ENCODE measurements around the gene SENP5.

SENP5 gene

GRCh38 chr3:196886144-196886543 lies 18.4 kb downstream of the SENP5 start:
- no peak for FAIRE-seq

DNA sequence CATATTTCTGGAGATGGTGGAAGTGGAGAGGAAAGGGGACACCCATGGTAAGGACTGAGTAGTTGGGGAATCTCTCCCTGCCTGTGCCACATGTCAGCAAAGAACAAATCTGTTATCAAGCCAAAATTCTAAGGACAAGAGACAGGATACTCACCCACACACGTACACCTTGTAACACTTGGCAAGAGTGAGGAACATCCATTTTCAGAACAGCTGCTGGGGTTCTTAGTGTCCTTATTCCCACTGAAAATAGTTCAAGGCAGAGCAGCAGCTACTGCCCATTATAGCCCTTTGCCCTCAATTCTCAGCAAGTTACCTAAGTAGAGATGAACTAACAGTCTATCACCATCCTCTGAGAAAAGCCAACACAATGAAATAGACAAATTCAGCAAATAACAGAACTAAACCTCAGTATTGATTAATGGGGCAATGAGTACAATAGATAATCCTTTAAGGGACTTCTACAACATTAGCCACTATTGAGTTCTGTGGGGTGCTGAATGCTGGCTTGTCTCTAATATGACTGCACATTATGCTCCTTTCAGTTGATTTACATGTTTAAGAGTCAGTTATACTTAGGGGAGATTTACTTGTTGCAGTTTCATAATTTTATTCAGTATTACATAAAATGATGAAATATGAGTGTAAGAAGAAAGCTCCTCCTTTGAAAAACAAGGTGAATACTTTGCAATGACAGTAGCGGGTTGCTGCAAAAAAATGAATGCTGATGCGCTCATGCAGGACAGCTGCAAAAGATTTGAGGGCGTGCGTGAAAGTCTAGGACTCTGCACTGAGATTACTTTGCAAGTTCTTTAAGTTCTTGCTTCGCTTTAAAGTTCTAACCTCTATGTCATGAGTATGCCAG lies 22.4 kb downstream of the SENP5 start:
- no peak for FAIRE-seq

DNA sequence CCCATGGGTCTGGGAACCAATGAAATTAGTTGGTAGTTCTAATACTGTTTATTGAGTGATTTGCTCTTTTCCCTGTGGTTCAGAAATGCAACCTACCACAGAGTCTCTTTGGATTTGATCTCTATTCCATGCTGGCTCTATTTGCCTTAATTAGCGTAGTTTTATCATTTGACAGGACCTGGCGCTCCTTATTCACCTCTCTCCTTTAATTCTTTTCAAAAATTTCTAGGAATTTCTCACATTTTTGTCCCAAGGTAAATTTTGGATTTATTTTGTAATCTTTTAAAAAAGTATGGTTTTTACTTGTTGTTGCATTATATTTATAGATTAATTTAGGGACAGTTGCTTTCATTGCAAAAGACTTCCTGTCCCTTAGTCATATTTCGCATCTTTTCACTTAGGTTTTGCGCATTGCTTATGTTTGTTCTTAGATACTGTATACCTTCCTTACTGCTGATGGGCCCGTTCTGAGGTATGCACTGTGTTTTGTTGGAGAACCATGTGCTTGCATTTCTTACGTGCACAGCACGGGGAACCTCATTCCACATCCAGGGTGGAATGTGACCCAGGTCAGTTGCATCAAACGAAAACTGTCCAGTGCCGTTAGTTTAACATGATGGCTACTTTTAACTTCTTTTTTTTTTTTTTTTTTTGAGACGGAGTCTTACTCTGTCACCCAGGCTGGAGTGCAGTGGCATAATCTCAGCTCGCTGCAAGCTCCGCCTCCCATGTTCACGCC lies 27.0 kb downstream of the SENP5 start:
- FAIRE-seq, result no peak

- FAIRE-seq, result no peak
These were observed 28.5 kb downstream of the SENP5 start for GRCh38 chr3:196896229-196896628.

DNA sequence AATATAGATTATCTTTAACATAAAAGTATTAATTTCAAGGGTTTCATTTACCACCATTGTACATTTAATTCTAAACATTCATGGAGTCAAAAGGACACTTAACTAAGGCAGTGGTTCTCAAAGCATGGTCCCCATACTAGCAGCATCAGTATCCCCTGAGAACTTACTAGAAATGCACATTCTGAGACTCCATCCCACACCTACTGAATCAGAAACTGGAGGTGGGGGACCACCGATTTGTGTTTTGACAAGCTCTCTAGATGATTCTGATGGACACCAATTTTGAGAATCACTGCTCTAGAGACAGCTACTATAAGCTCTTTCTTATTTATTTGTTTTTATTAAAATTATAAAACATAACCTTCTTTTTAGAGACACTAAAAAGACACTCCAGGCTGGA lies 34.0 kb downstream of the SENP5 start:
- no peak for FAIRE-seq

DNA sequence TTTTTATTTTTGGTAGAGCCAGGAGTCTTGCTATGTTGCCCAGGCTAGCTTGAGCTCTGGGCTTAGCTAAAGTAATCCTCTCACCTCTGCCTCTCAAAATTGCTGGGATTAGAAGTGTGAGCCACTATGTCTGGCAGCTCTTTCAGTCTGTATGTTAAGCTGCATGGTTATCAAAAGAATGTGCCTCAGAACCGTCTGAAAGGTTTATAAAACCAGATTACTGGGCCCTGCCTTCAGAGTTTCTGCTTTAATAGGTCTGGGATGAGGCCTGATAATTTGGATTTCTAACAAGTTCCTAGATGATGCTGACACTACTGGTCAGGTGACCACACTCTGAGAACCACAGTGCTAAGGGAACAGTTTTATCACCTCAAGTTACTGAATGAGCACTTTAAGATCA lies 34.6 kb downstream of the SENP5 start:
- FAIRE-seq, result no peak

DNA sequence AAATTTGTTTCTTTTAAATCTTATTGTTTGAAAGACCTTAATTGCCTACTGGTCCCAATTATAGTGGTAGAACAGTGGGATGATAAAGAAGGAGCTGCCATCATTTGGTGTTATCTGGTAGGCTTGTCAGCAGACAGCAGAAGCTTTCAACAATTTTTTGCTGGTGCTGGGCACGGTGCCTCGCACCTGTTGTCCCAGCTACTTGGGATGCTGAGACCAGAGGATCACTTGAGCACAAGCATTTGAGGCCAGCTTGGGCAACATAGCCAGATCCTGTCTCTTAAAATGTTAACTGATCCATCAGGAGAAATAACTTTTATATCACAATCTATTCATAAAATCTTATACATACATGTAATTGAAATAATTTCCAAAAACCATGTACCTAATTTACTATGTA lies 36.0 kb downstream of the SENP5 start:
- FAIRE-seq, result no peak

DNA sequence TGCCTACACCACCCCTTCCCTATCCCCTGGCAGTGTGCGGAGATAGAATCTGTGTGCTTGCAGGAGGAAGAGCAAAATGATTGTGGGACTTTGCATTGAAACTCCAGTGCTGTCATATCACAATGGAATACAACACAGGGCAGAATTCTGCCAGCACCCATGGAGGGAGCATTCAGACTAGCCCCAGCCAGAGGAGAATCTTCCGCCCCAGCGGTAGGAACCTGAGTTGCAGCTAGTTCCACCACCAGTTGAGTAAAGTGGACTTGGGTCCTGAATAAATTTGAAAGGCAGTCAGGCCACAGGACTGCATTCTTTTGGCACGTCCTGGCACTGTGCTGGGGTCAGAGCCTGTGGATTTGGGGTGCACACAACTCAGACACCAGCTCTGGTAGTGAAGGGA lies 47.1 kb downstream of the SENP5 start:
- no peak for FAIRE-seq

- no peak for FAIRE-seq
These were observed 47.7 kb downstream of the SENP5 start for GRCh38 chr3:196915375-196915774.

GRCh38 chr3:196916221-196916620 lies 48.5 kb downstream of the SENP5 start:
- no peak for FAIRE-seq

GRCh38 chr3:196916995-196917394 lies 49.3 kb downstream of the SENP5 start:
- FAIRE-seq, result no peak

DNA sequence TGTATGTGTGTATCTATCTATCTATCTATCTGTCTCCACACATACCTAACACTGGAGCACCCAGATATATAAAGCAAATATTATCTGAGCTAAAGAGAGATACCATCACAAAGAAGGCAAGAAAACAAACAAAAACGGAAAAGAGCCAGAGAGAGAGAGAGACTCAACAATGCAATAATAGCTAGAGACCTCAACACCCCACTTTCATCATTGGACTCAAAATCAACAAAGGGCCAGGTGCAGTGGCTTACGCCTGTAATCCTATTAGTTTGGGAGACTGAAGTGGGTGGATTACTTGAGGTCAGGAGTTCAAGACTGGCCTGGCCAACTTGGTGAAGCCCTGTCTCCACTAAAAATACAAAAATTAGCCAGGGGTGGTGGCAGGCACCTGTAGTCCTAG lies 51.2 kb downstream of the SENP5 start:
- FAIRE-seq, result no peak

DNA sequence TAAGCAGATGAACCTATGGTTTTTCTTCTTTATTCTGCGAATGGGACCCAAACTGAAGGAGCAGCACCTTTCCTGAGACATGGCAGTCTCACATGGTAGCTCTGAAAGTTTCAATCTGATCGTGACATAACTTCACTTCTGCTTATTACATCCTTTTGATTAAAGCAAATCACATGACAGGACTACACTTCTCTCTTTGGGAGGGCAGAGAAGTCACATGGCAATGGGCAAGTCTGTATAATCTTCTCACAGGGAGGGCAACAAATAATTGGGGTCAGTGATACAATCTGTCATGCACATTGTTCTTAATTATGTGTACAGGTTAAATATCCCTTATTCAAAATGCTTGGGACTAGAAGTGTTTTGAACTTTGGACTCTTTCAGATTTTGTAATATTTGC lies 53.0 kb downstream of the SENP5 start:
- FAIRE-seq, result no peak

GRCh38 chr3:196927571-196928453 lies 60.1 kb downstream of the SENP5 start:
- no peak for FAIRE-seq

GRCh38 chr3:196931157-196931556 lies 63.4 kb downstream of the SENP5 start:
- no peak for FAIRE-seq

DNA sequence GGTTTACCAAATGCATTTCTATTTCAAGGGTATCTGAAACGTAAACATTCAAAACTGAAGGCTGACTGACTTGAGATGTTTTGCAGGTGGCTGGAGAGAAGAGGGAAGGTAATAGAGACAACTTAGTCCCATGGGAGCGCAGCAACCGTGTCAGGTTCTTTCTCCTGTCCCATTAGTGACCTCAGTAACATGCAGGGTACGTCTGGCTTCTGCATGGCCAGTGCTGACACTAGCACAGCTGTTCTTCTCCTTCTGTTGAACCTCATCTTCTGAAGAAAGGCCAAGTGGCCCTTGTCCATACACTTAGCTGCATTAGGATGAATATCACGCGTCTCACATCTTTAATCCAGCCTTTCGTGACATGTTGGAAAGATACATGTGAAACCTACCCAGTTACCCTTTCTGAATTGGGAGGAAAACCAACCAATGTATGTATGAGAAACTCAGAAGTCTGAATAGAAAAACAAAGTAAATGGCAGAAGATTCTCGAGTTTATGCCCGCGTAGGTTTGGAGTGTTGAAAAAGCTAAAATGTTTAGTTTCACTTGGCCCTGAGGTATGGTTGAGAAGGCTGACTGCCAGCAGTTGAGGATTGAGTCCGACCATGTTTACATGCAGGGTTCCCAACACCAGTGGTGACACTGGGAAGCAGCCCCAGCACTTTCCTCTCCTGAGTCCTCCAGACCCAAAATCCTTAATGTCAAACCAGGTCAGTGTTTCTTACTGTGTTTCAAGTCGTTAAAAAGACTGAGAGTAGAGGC lies 64.3 kb downstream of the SENP5 start:
- no peak for FAIRE-seq

DNA sequence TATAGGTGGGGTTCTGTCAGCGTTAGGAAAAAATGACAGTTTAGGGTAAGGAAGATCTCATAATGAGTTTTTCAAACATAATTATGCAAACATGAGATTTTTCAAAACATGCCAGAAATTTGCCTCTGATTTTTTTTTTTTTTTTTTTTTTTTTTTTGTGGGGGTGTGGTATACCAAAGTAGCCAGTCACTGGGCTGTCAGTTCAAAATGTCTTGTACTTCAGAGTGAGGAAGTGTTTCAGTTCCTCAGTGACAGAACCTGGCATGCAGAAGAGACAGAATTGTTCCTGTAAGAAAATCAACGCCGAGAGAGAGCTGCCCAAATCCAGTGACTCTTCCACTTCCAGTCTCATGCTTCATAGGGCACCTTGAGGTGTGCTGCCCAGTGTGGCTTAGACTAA lies 64.9 kb downstream of the SENP5 start:
- FAIRE-seq, result no peak

DNA sequence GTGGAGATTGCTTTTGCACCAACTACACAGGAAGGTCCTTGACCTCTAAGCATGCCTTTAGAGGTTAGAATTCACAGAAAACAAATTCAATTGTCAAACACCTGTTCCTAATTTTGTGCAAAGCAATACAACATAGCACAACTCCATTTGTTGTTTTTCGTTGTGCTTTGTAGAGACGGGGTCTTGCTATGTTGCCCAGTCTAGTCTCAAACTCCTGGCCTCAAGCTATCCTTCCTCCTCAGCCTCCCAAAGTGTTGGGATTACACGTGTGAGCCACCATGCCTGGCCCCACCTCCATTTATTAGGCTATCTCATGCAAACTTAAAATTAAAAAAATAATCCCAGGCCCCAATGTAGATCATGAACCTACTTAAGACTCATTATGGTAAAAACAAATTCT lies 68.6 kb downstream of the SENP5 start:
- no peak for FAIRE-seq

- FAIRE-seq, result no peak
These were observed 70.4 kb downstream of the SENP5 start for GRCh38 chr3:196938124-196938523.

- no peak for FAIRE-seq
These were observed 70.9 kb downstream of the SENP5 start for GRCh38 chr3:196938576-196938975.

DNA sequence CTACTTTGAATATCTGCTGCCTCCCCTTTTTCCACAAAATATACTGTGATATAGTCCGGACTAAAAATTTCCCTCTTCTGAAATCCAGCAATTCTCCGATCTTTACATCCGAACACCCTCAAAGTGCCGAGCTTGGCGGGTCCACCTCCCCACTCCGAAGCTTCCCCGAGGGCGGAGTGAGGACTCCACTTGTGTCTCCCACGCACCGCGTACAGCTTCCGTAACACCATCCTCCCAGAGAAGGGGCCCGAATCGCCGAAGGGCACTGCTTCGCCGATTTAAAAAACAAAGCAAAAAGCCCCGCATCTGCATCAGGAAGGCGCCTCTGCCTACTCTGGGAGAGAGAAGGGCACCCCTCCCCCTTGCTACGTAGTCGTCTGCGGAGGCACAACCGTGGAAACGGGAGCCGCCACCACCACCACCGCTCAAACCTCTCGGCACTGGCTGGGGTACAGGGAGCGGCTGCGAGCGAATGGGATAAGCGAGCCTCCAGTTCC lies 74.1 kb downstream of the SENP5 start:
- FAIRE-seq, result no peak

- no peak for FAIRE-seq
These were observed 74.7 kb downstream of the SENP5 start, which contains the start of gene NCBP2 for GRCh38 chr3:196942226-196942914. TSS of gene NCBP2 (minus strand) at chr3:196942528. CDS start at chr3:196942503, 25 bp downstream.

Measured in colon (tissue), 2 donors.